ENCODE measurements around the gene CUL5. TPM values are rescaled to one million over a fixed set of nuclear protein-coding genes. Genes with fewer than 3 reads are reported as not detected.
"Not testable (repeated sequence)": the region's sequence is repeated elsewhere in the genome, so short reads cannot be mapped to it uniquely, and the experiment has no call there.

Gene CUL5
- polyA plus RNA-seq, 2 donors, result 3.2 to 4.9 TPM

GRCh38 chr11:108097179-108097578 is 88.5 kb downstream of the CUL5 start:
- Histone ChIP-seq H3K9me3 (ENCODE audit: control insufficient read depth in 2 of 2, insufficient read depth in 1 of 2, low read depth in 1 of 2, low read length in 1 of 2) (no peaks in the 10 kb centered on the region), H3K4me3 (ENCODE audit: low read depth in 1 of 2, low read length in 2 of 2) (no peak overlapping the region), H3K27ac (ENCODE audit: low read depth in 2 of 2, low read length in 1 of 2) (no peak overlapping the region), H3K36me3 (ENCODE audit: control insufficient read depth in 2 of 2, insufficient read depth in 2 of 2, low read length in 1 of 2) (no peaks in the 10 kb centered on the region), H3K4me1 (ENCODE audit: control insufficient read depth in 2 of 2, insufficient read depth in 2 of 2, low read length in 1 of 2) (no peaks in the 10 kb centered on the region), H3K27me3 (ENCODE audit: control insufficient read depth in 1 of 2, insufficient read depth in 2 of 2, low read length in 2 of 2) (no peaks in the 10 kb centered on the region)
- 93 to 96% methylated on average over 3 of the region's 3 CpGs for WGBS, 2 donors

DNA sequence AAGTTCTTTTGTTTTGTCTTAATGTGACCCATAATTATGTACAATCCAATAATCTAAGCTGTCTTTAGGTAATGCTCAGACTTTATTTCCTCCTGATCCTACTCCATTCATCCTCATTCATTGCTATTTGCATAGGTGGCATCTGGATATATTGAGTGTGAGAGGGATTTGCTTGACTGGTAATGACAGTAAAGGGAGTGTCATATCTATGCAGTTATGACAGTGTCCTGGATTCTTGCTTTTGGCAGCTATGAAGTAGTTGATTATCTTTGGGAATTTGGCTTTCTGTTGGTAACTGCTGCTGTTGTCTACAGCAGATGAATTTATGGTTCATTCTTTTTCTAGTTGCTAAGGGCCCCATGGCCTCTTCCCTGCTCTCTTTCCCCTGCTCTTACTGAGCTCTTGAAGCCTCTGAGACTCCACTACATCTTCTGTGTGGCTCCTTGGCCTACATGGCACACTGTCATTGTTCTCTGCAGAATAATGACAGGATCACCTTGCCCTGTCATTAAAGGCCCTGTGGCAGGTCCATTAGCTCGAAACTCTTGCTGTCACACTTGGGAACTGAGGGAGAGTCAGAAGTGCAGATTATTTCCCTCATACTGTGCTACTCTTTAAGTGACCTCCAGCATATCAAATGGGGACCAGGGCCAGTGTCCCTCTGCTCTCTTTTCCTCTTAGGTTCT is 92.5 kb downstream of the CUL5 start:
- Histone ChIP-seq H3K36me3 (ENCODE audit: control insufficient read depth in 2 of 2, insufficient read depth in 2 of 2, low read length in 1 of 2) (peaks cover 0 to 2% of the 10 kb centered on the region in 2 donors), H3K27me3 (ENCODE audit: control insufficient read depth in 1 of 2, insufficient read depth in 2 of 2, low read length in 2 of 2) (no peaks in the 10 kb centered on the region), H3K4me3 (ENCODE audit: low read depth in 1 of 2, low read length in 2 of 2) (no peak overlapping the region), H3K9me3 (ENCODE audit: control insufficient read depth in 2 of 2, insufficient read depth in 1 of 2, low read depth in 1 of 2, low read length in 1 of 2) (no peaks in the 10 kb centered on the region), H3K27ac (ENCODE audit: low read depth in 2 of 2, low read length in 1 of 2) (peak overlapping the region in 1 of 2 donors; percentile 55), H3K4me1 (ENCODE audit: control insufficient read depth in 2 of 2, insufficient read depth in 2 of 2, low read length in 1 of 2) (no peaks in the 10 kb centered on the region)
- 80 to 82% methylated on average over 1 of the region's 1 CpG for WGBS, 2 donors

GRCh38 chr11:108111126-108111525 is 102.4 kb downstream of the CUL5 start:
- Histone ChIP-seq H3K4me1 (ENCODE audit: control insufficient read depth in 2 of 2, insufficient read depth in 2 of 2, low read length in 1 of 2) (no peaks in the 10 kb centered on the region), H3K27me3 (ENCODE audit: control insufficient read depth in 1 of 2, insufficient read depth in 2 of 2, low read length in 2 of 2) (no peaks in the 10 kb centered on the region), H3K4me3 (ENCODE audit: low read depth in 1 of 2, low read length in 2 of 2) (no peak overlapping the region), H3K9me3 (ENCODE audit: control insufficient read depth in 2 of 2, insufficient read depth in 1 of 2, low read depth in 1 of 2, low read length in 1 of 2) (no peaks in the 10 kb centered on the region), H3K27ac (ENCODE audit: low read depth in 2 of 2, low read length in 1 of 2) (no peak overlapping the region), H3K36me3 (ENCODE audit: control insufficient read depth in 2 of 2, insufficient read depth in 2 of 2, low read length in 1 of 2) (no peaks in the 10 kb centered on the region)
- 94 to 95% methylated on average over 4 of the region's 4 CpGs for WGBS, 2 donors

- no peaks in the 10 kb centered on the region for H3K36me3 ChIP-seq (ENCODE audit: control insufficient read depth in 2 of 2, insufficient read depth in 2 of 2, low read length in 1 of 2)
- H3K27ac ChIP-seq (ENCODE audit: low read depth in 2 of 2, low read length in 1 of 2), result no peak overlapping the region
- H3K9me3 ChIP-seq (ENCODE audit: control insufficient read depth in 2 of 2, insufficient read depth in 1 of 2, low read depth in 1 of 2, low read length in 1 of 2), result no peaks in the 10 kb centered on the region
- WGBS, 2 donors, result 86 to 96% methylated on average over 2 of the region's 2 CpGs
- no peak overlapping the region for H3K4me3 ChIP-seq (ENCODE audit: low read depth in 1 of 2, low read length in 2 of 2)
- no peaks in the 10 kb centered on the region for H3K4me1 ChIP-seq (ENCODE audit: control insufficient read depth in 2 of 2, insufficient read depth in 2 of 2, low read length in 1 of 2)
- no peaks in the 10 kb centered on the region for H3K27me3 ChIP-seq (ENCODE audit: control insufficient read depth in 1 of 2, insufficient read depth in 2 of 2, low read length in 2 of 2)
These were observed 103.4 kb downstream of the CUL5 start for GRCh38 chr11:108112057-108112456.

- no peak overlapping the region for H3K4me3 ChIP-seq (ENCODE audit: low read depth in 1 of 2, low read length in 2 of 2)
- 17 to 28% methylated on average over 5 of the region's 5 CpGs for WGBS, 2 donors
- no peaks in the 10 kb centered on the region for H3K27me3 ChIP-seq (ENCODE audit: control insufficient read depth in 1 of 2, insufficient read depth in 2 of 2, low read length in 2 of 2)
- no peaks in the 10 kb centered on the region for H3K4me1 ChIP-seq (ENCODE audit: control insufficient read depth in 2 of 2, insufficient read depth in 2 of 2, low read length in 1 of 2)
- H3K9me3 ChIP-seq (ENCODE audit: control insufficient read depth in 2 of 2, insufficient read depth in 1 of 2, low read depth in 1 of 2, low read length in 1 of 2), result no peaks in the 10 kb centered on the region
- H3K36me3 ChIP-seq (ENCODE audit: control insufficient read depth in 2 of 2, insufficient read depth in 2 of 2, low read length in 1 of 2), result no peaks in the 10 kb centered on the region
- H3K27ac ChIP-seq (ENCODE audit: low read depth in 2 of 2, low read length in 1 of 2), result peak overlapping the region; percentile 22 to 79
These were observed 106.9 kb downstream of the CUL5 start for GRCh38 chr11:108115500-108116140.

- Histone ChIP-seq H3K36me3 (ENCODE audit: control insufficient read depth in 2 of 2, insufficient read depth in 2 of 2, low read length in 1 of 2) (no peaks in the 10 kb centered on the region), H3K4me3 (ENCODE audit: low read depth in 1 of 2, low read length in 2 of 2) (no peak overlapping the region), H3K27me3 (ENCODE audit: control insufficient read depth in 1 of 2, insufficient read depth in 2 of 2, low read length in 2 of 2) (no peaks in the 10 kb centered on the region), H3K4me1 (ENCODE audit: control insufficient read depth in 2 of 2, insufficient read depth in 2 of 2, low read length in 1 of 2) (no peaks in the 10 kb centered on the region), H3K9me3 (ENCODE audit: control insufficient read depth in 2 of 2, insufficient read depth in 1 of 2, low read depth in 1 of 2, low read length in 1 of 2) (no peaks in the 10 kb centered on the region), H3K27ac (ENCODE audit: low read depth in 2 of 2, low read length in 1 of 2) (no peak overlapping the region)
These were observed 109.2 kb downstream of the CUL5 start for GRCh38 chr11:108117746-108118371.

DNA sequence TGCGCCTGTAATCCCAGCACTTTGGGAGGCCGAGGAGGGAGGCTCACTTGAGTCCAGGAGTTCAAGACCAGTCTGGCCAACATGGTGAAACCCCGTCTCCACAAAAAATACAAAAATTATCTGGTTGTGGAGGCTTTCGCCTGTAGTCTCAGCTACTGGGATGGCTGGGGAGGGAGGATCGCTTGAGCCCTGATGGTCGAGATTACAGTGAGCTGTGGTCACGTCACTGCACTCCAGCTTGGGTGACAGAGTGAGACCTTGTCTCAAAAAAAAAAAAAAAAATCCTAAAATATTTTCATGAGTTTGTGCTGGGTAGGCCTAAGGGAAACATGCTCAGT is 112.2 kb downstream of the CUL5 start:
- not testable (repeated sequence) for H3K27me3 ChIP-seq (ENCODE audit: control insufficient read depth in 1 of 2, insufficient read depth in 2 of 2, low read length in 2 of 2); H3K4me1 ChIP-seq (ENCODE audit: control insufficient read depth in 2 of 2, insufficient read depth in 2 of 2, low read length in 1 of 2); H3K36me3 ChIP-seq (ENCODE audit: control insufficient read depth in 2 of 2, insufficient read depth in 2 of 2, low read length in 1 of 2); H3K9me3 ChIP-seq (ENCODE audit: control insufficient read depth in 2 of 2, insufficient read depth in 1 of 2, low read depth in 1 of 2, low read length in 1 of 2)
- peak overlapping the region; percentile 66 to 85 for H3K4me3 ChIP-seq (ENCODE audit: low read depth in 1 of 2, low read length in 2 of 2)
- peak overlapping the region; percentile 70 to 92 for H3K27ac ChIP-seq (ENCODE audit: low read depth in 2 of 2, low read length in 1 of 2)
- 61 to 70% methylated on average over 7 of the region's 7 CpGs for WGBS, 2 donors

- Histone ChIP-seq H3K27me3 (ENCODE audit: control insufficient read depth in 1 of 2, insufficient read depth in 2 of 2, low read length in 2 of 2) (no peaks in the 10 kb centered on the region), H3K36me3 (ENCODE audit: control insufficient read depth in 2 of 2, insufficient read depth in 2 of 2, low read length in 1 of 2) (no peaks in the 10 kb centered on the region), H3K4me1 (ENCODE audit: control insufficient read depth in 2 of 2, insufficient read depth in 2 of 2, low read length in 1 of 2) (no peaks in the 10 kb centered on the region), H3K9me3 (ENCODE audit: control insufficient read depth in 2 of 2, insufficient read depth in 1 of 2, low read depth in 1 of 2, low read length in 1 of 2) (no peaks in the 10 kb centered on the region), H3K27ac (ENCODE audit: low read depth in 2 of 2, low read length in 1 of 2) (peak within 1 kb of the TSS; percentile 90 to 92), H3K4me3 (ENCODE audit: low read depth in 1 of 2, low read length in 2 of 2) (peak within 1 kb of the TSS; percentile 66 to 85)
- WGBS, 2 donors, result 0 to 1% methylated on average over 73 of the region's 73 CpGs
These were observed 112.8 kb downstream of the CUL5 start, which contains the start of gene ACAT1 for GRCh38 chr11:108121274-108122155. Gene ACAT1, plus strand, starts transcription at chr11:108121567. Its CDS starts 40 bp downstream, at chr11:108121607.

DNA sequence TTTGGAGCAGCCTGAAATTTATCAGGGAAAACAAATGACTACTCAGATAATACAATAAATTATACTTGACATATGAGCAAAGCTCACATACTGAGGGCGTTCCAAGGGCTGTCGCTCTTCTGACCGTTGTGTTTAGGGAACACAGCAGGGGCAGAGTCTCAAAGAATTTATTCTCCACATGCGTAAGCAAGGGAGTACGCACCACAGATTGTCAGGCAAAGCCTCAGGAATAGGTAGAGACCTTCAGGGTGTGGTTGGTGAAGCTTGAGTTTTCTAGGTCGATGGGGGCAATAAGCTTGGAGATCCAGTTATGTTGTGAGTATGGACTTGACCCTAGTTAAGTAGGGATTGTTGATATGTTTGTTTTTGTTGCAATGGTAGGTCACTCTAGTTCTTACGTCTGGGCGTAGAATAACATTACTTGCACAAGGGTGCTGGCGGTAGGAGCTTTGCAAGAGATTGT is 113.5 kb downstream of the CUL5 start:
- Histone ChIP-seq H3K27ac (ENCODE audit: low read depth in 2 of 2, low read length in 1 of 2) (peak overlapping the region; percentile 4 to 38), H3K4me3 (ENCODE audit: low read depth in 1 of 2, low read length in 2 of 2) (peak overlapping the region; percentile 2 to 66), H3K36me3 (ENCODE audit: control insufficient read depth in 2 of 2, insufficient read depth in 2 of 2, low read length in 1 of 2) (no peaks in the 10 kb centered on the region), H3K4me1 (ENCODE audit: control insufficient read depth in 2 of 2, insufficient read depth in 2 of 2, low read length in 1 of 2) (no peaks in the 10 kb centered on the region), H3K9me3 (ENCODE audit: control insufficient read depth in 2 of 2, insufficient read depth in 1 of 2, low read depth in 1 of 2, low read length in 1 of 2) (no peaks in the 10 kb centered on the region), H3K27me3 (ENCODE audit: control insufficient read depth in 1 of 2, insufficient read depth in 2 of 2, low read length in 2 of 2) (no peaks in the 10 kb centered on the region)
- WGBS, 2 donors, result 30 to 32% methylated on average over 9 of the region's 9 CpGs
